ENCODE results near the gene RAB31.

Gene RAB31

DNA sequence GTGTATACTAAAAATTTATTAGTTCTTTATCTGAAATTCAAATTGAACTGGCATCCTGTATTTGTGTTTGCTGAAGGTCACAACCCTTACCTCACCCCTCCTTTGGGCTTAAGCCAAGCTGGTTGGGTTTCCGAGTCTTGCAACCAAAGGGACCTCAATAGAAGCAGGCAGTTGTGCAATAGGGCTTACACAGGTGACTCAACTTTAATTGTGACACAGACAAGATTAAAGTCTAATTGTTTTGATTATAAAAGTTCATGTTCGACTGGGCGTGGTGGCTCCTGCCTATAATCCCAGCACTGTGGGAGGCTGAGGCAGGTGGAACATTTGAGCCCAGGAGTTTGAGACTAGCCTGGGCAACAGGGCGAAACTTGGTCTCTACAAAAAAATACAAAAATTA lies 71.5 kb downstream of the RAB31 start:
- H3K4me1 ChIP-seq (ENCODE audit: control insufficient read depth, insufficient read depth, low read length): no peaks in the 10 kb centered on the region
- POLR2A ChIA-PET: no interaction called here
- H3K9me3 ChIP-seq (ENCODE audit: control insufficient read depth, insufficient read depth, low read depth, low read length): no peaks in the 10 kb centered on the region
- peaks cover 0 to 4% of the 10 kb centered on the region in 2 experiments; a peak in 2 of 3 replicates for H3K36me3 ChIP-seq (ENCODE audit: control insufficient read depth in 2 of 2, insufficient read depth in 1 of 2, low read length in 2 of 2)
- TF ChIP-seq FEZF1 (tag by site-specific recombination; IDR thresholded peaks at IDR 0.05) (no peak), ZNF175 (tag by site-specific recombination; IDR thresholded peaks at IDR 0.05) (no peak), ZNF138 (tag by site-specific recombination; IDR thresholded peaks at IDR 0.05; ENCODE audit: borderline replicate concordance) (no peak), KLF10 (tag by site-specific recombination; IDR thresholded peaks at IDR 0.05) (no peak), ZNF777 (tag by site-specific recombination; IDR thresholded peaks at IDR 0.05; ENCODE audit: borderline replicate concordance) (no peak), ZFP37 (tag by site-specific recombination; IDR thresholded peaks at IDR 0.05) (no peak), ZNF571 (tag by site-specific recombination; IDR thresholded peaks at IDR 0.05) (no peak), ZNF600 (tag by site-specific recombination; IDR thresholded peaks at IDR 0.05) (no peak), ZNF426 (tag by site-specific recombination; IDR thresholded peaks at IDR 0.05) (no peak), RBAK (tag by site-specific recombination; IDR thresholded peaks at IDR 0.05) (no peak), ZNF776 (tag by site-specific recombination; IDR thresholded peaks at IDR 0.05; ENCODE audit: borderline replicate concordance) (no peak), ZNF830 (tag by site-specific recombination; IDR thresholded peaks at IDR 0.05; ENCODE audit: low read depth) (no peak), ZNF449 (tag by site-specific recombination; IDR thresholded peaks at IDR 0.05) (no peak), ZFP69B (tag by site-specific recombination; IDR thresholded peaks at IDR 0.05) (no peak), ZNF704 (tag by site-specific recombination; IDR thresholded peaks at IDR 0.05) (no peak)
- CTCF ChIA-PET: interaction anchor here (0.7 to 1.0 kb wide), 2 partner anchors 9 to 167 kb away, joined by 3 read pairs; no protein-coding TSS in a partner anchor
- no peak overlapping the region for H3K4me3 ChIP-seq (ENCODE audit: low read depth, low read length)
- no peak overlapping the region for H3K27ac ChIP-seq (ENCODE audit: extremely low read depth, low read depth, low read length)

GRCh38 chr18:9782073-9782857 lies 74.2 kb downstream of the RAB31 start:
- ChIA-PET CTCF (interaction anchor here (0.6 to 1.6 kb wide), 4 partner anchors 11 to 351 kb away, joined by 3 to 5 read pairs (median 4); no protein-coding TSS in a partner anchor), POLR2A (no interaction called here)
- Histone ChIP-seq H3K36me3 (ENCODE audit: control insufficient read depth in 2 of 2, insufficient read depth in 1 of 2, low read length in 2 of 2) (no peaks in the 10 kb centered on the region; a peak in 1 of 3 replicates), H3K4me1 (ENCODE audit: control insufficient read depth, insufficient read depth, low read length) (no peaks in the 10 kb centered on the region), H3K4me3 (ENCODE audit: low read depth, low read length) (no peak overlapping the region), H3K9me3 (ENCODE audit: control insufficient read depth, insufficient read depth, low read depth, low read length) (no peaks in the 10 kb centered on the region), H3K27ac (ENCODE audit: extremely low read depth, low read depth, low read length) (no peak overlapping the region)
- no peak for TF ChIP-seq ZNF394 (tag by site-specific recombination; IDR thresholded peaks at IDR 0.05; ENCODE audit: borderline replicate concordance)
- TF ChIP-seq, protein P1, sequence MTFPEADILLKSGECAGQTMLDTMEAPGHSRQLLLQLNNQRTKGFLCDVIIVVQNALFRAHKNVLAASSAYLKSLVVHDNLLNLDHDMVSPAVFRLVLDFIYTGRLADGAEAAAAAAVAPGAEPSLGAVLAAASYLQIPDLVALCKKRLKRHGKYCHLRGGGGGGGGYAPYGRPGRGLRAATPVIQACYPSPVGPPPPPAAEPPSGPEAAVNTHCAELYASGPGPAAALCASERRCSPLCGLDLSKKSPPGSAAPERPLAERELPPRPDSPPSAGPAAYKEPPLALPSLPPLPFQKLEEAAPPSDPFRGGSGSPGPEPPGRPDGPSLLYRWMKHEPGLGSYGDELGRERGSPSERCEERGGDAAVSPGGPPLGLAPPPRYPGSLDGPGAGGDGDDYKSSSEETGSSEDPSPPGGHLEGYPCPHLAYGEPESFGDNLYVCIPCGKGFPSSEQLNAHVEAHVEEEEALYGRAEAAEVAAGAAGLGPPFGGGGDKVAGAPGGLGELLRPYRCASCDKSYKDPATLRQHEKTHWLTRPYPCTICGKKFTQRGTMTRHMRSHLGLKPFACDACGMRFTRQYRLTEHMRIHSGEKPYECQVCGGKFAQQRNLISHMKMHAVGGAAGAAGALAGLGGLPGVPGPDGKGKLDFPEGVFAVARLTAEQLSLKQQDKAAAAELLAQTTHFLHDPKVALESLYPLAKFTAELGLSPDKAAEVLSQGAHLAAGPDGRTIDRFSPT (tag by site-specific recombination; IDR thresholded peaks at IDR 0.05): no peak
- no peak for TF ChIP-seq RBAK (tag by site-specific recombination; IDR thresholded peaks at IDR 0.05)
- TF ChIP-seq, protein P2, sequence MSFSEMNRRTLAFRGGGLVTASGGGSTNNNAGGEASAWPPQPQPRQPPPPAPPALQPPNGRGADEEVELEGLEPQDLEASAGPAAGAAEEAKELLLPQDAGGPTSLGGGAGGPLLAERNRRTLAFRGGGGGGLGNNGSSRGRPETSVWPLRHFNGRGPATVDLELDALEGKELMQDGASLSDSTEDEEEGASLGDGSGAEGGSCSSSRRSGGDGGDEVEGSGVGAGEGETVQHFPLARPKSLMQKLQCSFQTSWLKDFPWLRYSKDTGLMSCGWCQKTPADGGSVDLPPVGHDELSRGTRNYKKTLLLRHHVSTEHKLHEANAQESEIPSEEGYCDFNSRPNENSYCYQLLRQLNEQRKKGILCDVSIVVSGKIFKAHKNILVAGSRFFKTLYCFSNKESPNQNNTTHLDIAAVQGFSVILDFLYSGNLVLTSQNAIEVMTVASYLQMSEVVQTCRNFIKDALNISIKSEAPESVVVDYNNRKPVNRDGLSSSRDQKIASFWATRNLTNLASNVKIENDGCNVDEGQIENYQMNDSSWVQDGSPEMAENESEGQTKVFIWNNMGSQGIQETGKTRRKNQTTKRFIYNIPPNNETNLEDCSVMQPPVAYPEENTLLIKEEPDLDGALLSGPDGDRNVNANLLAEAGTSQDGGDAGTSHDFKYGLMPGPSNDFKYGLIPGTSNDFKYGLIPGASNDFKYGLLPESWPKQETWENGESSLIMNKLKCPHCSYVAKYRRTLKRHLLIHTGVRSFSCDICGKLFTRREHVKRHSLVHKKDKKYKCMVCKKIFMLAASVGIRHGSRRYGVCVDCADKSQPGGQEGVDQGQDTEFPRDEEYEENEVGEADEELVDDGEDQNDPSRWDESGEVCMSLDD (tag by site-specific recombination; IDR thresholded peaks at IDR 0.05): no peak
- TF ChIP-seq ZNF266 (tag by site-specific recombination; IDR thresholded peaks at IDR 0.05; ENCODE audit: low read depth): no peak
- no peak for TF ChIP-seq ZNF768 (tag by site-specific recombination; IDR thresholded peaks at IDR 0.05)
- no peak for TF ChIP-seq ZNF654 (tag by site-specific recombination; IDR thresholded peaks at IDR 0.05; ENCODE audit: low read depth)
